ENCODE results near the gene ANKRD12. TPM values are rescaled to one million over a fixed set of nuclear protein-coding genes. Genes with fewer than 3 reads are reported as not detected.
A peak's percentile ranks its signal among the peaks of the same experiment; 100 is the strongest.

Gene ANKRD12
- total and polyA plus RNA-seq, 7 donors: 5.7 to 49.0 (median 36.7) TPM

GRCh38 chr18:9105420-9105819, 31.2 kb upstream of the ANKRD12 start:
- WGBS, 3 donors: 28 to 45% (median 39%) methylated on average over 3 of the region's 3 CpGs
- peak overlapping the region; percentile 93 for H3K27ac ChIP-seq
- no peak for TF ChIP-seq CTCF (IDR thresholded peaks at IDR 0.05)
- DNase-seq (no peak), ATAC-seq (no peak)
- H3K9me3 ChIP-seq: no peaks in the 10 kb centered on the region
- no peaks in the 10 kb centered on the region for H3K27me3 ChIP-seq (ENCODE audit: insufficient read depth in 3 of 3, low read length in 2 of 3)
- intact Hi-C loops (cut with DNase I): no loop called here
- no peaks in the 10 kb centered on the region for H3K36me3 ChIP-seq (ENCODE audit: insufficient read depth in 1 of 2, low read depth in 1 of 2)
- peak overlapping the region; percentile 93 for H3K4me3 ChIP-seq
- peaks cover 71% of the 10 kb centered on the region for H3K4me1 ChIP-seq

GRCh38 chr18:9106094-9106493, 30.5 kb upstream of the ANKRD12 start:
- WGBS, 3 donors: 43 to 60% (median 48%) methylated on average over 1 of the region's 1 CpG
- ATAC-seq: no peak
- Histone ChIP-seq H3K27ac (peak overlapping the region; percentile 56), H3K4me1 (peaks cover 78% of the 10 kb centered on the region), H3K36me3 (ENCODE audit: insufficient read depth in 1 of 2, low read depth in 1 of 2) (no peaks in the 10 kb centered on the region), H3K27me3 (ENCODE audit: insufficient read depth in 3 of 3, low read length in 2 of 3) (no peaks in the 10 kb centered on the region), H3K9me3 (no peaks in the 10 kb centered on the region), H3K4me3 (peak overlapping the region; percentile 93)
- TF ChIP-seq CTCF (IDR thresholded peaks at IDR 0.05): no peak
- intact Hi-C loops (cut with DNase I): no loop called here
- no peak for DNase-seq

- H3K4me1 ChIP-seq: peaks cover 76% of the 10 kb centered on the region
- ATAC-seq (no peak), DNase-seq (no peak)
- no peaks in the 10 kb centered on the region for H3K27me3 ChIP-seq (ENCODE audit: insufficient read depth in 3 of 3, low read length in 2 of 3)
- WGBS, 3 donors: 21 to 27% (median 22%) methylated on average over 4 of the region's 4 CpGs
- peak overlapping the region; percentile 93 for H3K4me3 ChIP-seq
- H3K36me3 ChIP-seq (ENCODE audit: insufficient read depth in 1 of 2, low read depth in 1 of 2): no peaks in the 10 kb centered on the region
- intact Hi-C loops (cut with DNase I): no loop called here
- peak overlapping the region; percentile 42 for H3K27ac ChIP-seq
- TF ChIP-seq CTCF (IDR thresholded peaks at IDR 0.05): no peak
- no peaks in the 10 kb centered on the region for H3K9me3 ChIP-seq
Observed at GRCh38 chr18:9106800-9107584, 29.6 kb upstream of the ANKRD12 start.

- intact Hi-C loops (cut with DNase I): no loop called here
Observed at GRCh38 chr18:9108911-9109310, 27.7 kb upstream of the ANKRD12 start.

More at GRCh38 chr18:9108911-9109310, 27.7 kb upstream of the ANKRD12 start:
- peak overlapping the region; percentile 58 for H3K27ac ChIP-seq
- peaks cover 90% of the 10 kb centered on the region for H3K4me1 ChIP-seq
- no peak for TF ChIP-seq CTCF (IDR thresholded peaks at IDR 0.05)
- peak overlapping the region; percentile 35 for H3K4me3 ChIP-seq
- no peak for DNase-seq
- 41 to 75% (median 60%) methylated on average over 2 of the region's 2 CpGs for WGBS, 3 donors
- no peaks in the 10 kb centered on the region for H3K27me3 ChIP-seq (ENCODE audit: insufficient read depth in 3 of 3, low read length in 2 of 3)
- no peaks in the 10 kb centered on the region for H3K9me3 ChIP-seq
- no peak for ATAC-seq
- H3K36me3 ChIP-seq (ENCODE audit: insufficient read depth in 1 of 2, low read depth in 1 of 2): no peaks in the 10 kb centered on the region

All from psoas muscle (tissue), 8 donors.